ENCODE measurements around the gene ZC3H12D. TPM values are rescaled to one million over a fixed set of nuclear protein-coding genes. Genes with fewer than 3 reads are reported as not detected.

Gene ZC3H12D
- total and polyA plus RNA-seq, 2 of the 13 experiments (the other 11 are each of a cell fraction or from before 2014, with no cell fraction given): 1.2 to 2.7 TPM

- Histone ChIP-seq H3K9me3 (ENCODE audit: low read length) (no peaks in the 10 kb centered on the region), H3K36me3 (replicated peaks in 1 of 2; ENCODE audit: control insufficient read depth in 1 of 2, insufficient read depth in 2 of 2, low read length in 2 of 2) (peaks cover 18 to 85% of the 10 kb centered on the region in 2 experiments), H3K4me2 (ENCODE audit: low read depth, low read length) (no peak overlapping the region), H3K4me1 (ENCODE audit: insufficient read depth, low read length) (no peaks in the 10 kb centered on the region), H3K27me3 (ENCODE audit: control insufficient read depth in 1 of 2, insufficient read depth in 2 of 2, low read length in 2 of 2) (no peaks in the 10 kb centered on the region), H3K9ac (ENCODE audit: insufficient read depth, low read depth, low read length) (no peak overlapping the region), H3K4me3 (replicated peaks in 1 of 3; ENCODE audit: insufficient read depth in 1 of 3, low read depth in 2 of 3, low read length in 3 of 3) (no peak overlapping the region), H2AFZ (ENCODE audit: low read length) (no peak overlapping the region), H4K20me1 (ENCODE audit: insufficient read depth, low read length) (no peaks in the 10 kb centered on the region), H3K27ac (ENCODE audit: extremely low read length, insufficient read depth, low read length) (no peak overlapping the region), H3K79me2 (ENCODE audit: insufficient read depth, low read length) (no peaks in the 10 kb centered on the region)
- FAIRE-seq: no peak
- intact Hi-C loops (cut with micrococcal nuclease; ENCODE audit: unreplicated experiment) (no loop called here), in situ Hi-C loops (cut with HindIII; ENCODE audit: extremely low pct_ligation_motif_present, low pct_unique_long_range_greater_than_20kb) (no loop called here)
- ChIA-PET CTCF (ENCODE audit: low intra/inter-chr PET ratio, low total read pairs) (no interaction called here), POLR2A (no interaction called here)
- no peak for DNase-seq (ENCODE audit: low spot score)
- no peak for ATAC-seq
- BruUV-seq (replicated peaks): no TSS peak
- WGBS (ENCODE audit: low lambda C conversion rate): 99% methylated on average over 5 of the region's 5 CpGs
- TF ChIP-seq ZNF276 (CRISPR knock-in tag; IDR thresholded peaks at IDR 0.05; ENCODE audit: low read depth) (no peak), SNAI1 (CRISPR knock-in tag; IDR thresholded peaks at IDR 0.05; ENCODE audit: borderline replicate concordance) (no peak), ZNF160 (CRISPR knock-in tag; IDR thresholded peaks at IDR 0.05) (no peak), RNF219 (CRISPR knock-in tag; IDR thresholded peaks at IDR 0.05) (no peak), DDIT3 (CRISPR knock-in tag; IDR thresholded peaks at IDR 0.05) (no peak), THAP11 (CRISPR knock-in tag; IDR thresholded peaks at IDR 0.05) (no peak), ZNF646 (CRISPR knock-in tag; IDR thresholded peaks at IDR 0.05) (no peak), FOXK1 (CRISPR knock-in tag; IDR thresholded peaks at IDR 0.05; ENCODE audit: borderline replicate concordance, low read depth) (no peak), ZNF296 (CRISPR knock-in tag; conservative IDR thresholded peaks at IDR 0.05) (no peak), ZNF572 (CRISPR knock-in tag; IDR thresholded peaks at IDR 0.05) (no peak), ZNF790 (CRISPR knock-in tag; IDR thresholded peaks at IDR 0.05; ENCODE audit: borderline replicate concordance) (no peak), AGO2 (optimal IDR thresholded peaks at IDR 0.05; ENCODE audit: low read depth, low read length) (no peak), SMARCE1 (IDR thresholded peaks at IDR 0.05; ENCODE audit: borderline replicate concordance) (no peak)
Observed at GRCh38 chr6:149529650-149530049, 44.8 kb upstream of the ZC3H12D start.

Data from HepG2 (cell line).